H1 (cell line): ENCODE results near the gene ST3GAL2. TPM values are rescaled to one million over a fixed set of nuclear protein-coding genes. Genes with fewer than 3 reads are reported as not detected.

Source experiments
- PHF8 ChIP-seq: fragments of 200-600 bp; sonication (generic); conservative IDR thresholded peaks from 2 replicates; pipeline ENCODE4 v1.7.1; 2012; ENCODE audit warnings: low read depth, mild to moderate bottlenecking, inconsistent platforms, low read length, moderate library complexity
- POU5F1 ChIP-seq: IDR thresholded peaks from 2 replicates; pipeline ENCODE4 v1.6.1; 2011; ENCODE audit warnings: low read depth, mild to moderate bottlenecking, low read length, moderate library complexity
- polyA plus RNA-seq, 7 experiments: library from polyadenylated mRNA; depleted of rRNA in 3 of 7; stranded (reverse) in 5 of 7; unstranded in 2 of 7; fragments of >200 nt in 5 of 7; fragments of 200-250 nt in 2 of 7; gene quantifications; 1 replicate in 5 of 7; 2 replicates in 1 of 7; 4 replicates in 1 of 7; pipeline versions ENCODE4 v1.2.1 to v1.2.3, GENCODE V29; 2011 to 2013; ENCODE audit warnings: missing spikeins in 2 of 7, mixed read lengths in 2 of 7
- total RNA-seq: library from RNA; stranded (reverse); fragmentation: NEBNext Ultra II Directional; extraction: Animal tissue kit (Norgen Biotek cat#: 25700); gene quantifications from 2 replicates; pipeline ENCODE4 v1.2.1, GENCODE V29; 2021
- TF ChIP-seq, protein P1 (sequence below), 3 experiments: IDR thresholded peaks; 1 replicate in 2 of 3; 2 replicates in 1 of 3; pipeline versions ENCODE4 v1.5.1 to v1.6.1; 2011; ENCODE audit warnings: low read length in 3 of 3, mild to moderate bottlenecking in 3 of 3, inconsistent platforms in 2 of 3, low read depth in 1 of 3, moderate library complexity in 1 of 3; ENCODE audit not compliant: insufficient read depth in 1 of 3; ENCODE audit errors: control extremely low read depth in 1 of 3

The ST3GAL2 gene
- total and polyA plus RNA-seq, 2 of the 8 experiments (the other 6 are each of a cell fraction or from before 2014, with no cell fraction given) = 14.4 to 39.7 TPM

DNA sequence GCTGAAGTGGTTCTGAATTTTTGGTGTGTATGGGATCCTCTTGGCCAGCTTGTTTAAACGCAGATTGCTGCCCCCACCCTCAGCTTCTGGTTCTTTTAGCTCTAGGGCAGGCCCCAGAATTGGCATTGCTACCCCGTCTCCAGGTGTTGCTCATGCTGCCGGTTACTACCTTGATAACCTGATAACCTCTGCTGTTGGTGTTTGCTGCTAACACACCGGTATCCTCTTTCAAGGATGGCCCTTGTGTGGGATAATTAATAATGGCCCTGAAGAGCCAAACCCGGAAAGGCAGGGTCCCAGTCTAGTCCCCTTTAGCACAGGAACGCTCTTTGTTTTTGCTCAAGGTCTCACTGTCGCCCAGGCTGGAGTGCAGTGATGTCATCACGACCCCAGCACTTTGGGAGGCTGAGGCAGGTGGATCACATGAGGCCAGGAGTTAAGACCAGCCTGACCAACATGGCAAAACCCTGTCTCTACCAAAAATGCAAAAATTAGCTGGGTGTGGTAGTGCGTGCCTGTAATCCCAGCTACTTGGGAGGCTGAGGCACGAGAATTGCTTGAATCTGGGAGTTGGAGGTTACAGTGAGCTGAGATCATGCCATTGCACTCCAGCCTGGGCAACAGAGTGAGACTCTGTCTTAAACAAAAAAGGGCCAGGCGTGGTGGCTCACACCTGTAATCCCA is 1.3 kb upstream of the ST3GAL2 start (continued):
- TF ChIP-seq, protein P1, sequence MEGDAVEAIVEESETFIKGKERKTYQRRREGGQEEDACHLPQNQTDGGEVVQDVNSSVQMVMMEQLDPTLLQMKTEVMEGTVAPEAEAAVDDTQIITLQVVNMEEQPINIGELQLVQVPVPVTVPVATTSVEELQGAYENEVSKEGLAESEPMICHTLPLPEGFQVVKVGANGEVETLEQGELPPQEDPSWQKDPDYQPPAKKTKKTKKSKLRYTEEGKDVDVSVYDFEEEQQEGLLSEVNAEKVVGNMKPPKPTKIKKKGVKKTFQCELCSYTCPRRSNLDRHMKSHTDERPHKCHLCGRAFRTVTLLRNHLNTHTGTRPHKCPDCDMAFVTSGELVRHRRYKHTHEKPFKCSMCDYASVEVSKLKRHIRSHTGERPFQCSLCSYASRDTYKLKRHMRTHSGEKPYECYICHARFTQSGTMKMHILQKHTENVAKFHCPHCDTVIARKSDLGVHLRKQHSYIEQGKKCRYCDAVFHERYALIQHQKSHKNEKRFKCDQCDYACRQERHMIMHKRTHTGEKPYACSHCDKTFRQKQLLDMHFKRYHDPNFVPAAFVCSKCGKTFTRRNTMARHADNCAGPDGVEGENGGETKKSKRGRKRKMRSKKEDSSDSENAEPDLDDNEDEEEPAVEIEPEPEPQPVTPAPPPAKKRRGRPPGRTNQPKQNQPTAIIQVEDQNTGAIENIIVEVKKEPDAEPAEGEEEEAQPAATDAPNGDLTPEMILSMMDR (IDR thresholded peaks at IDR 0.05; ENCODE audit: control extremely low read depth in 1 of 3, insufficient read depth in 1 of 3, low read depth in 1 of 3, low read length in 3 of 3) = no peak
- no peak for TF ChIP-seq PHF8
- TF ChIP-seq POU5F1 = no peak
